Small intestine (tissue), 7 donors: ENCODE results near the gene TMEM72. TPM values are rescaled to one million over a fixed set of nuclear protein-coding genes. Genes with fewer than 3 reads are reported as not detected.

Source experiments
- DNase-seq, 2 donors: peaks; one replicate each; pipeline versions ENCODE4 v3.0.0 to v3.0.0-alpha.2; 2013
- FAIRE-seq: peaks from 2 replicates; lab custom pipeline; 2012; peaks lifted over from hg19 to GRCh38; lab: Jason Lieb, UNC
- H3K27ac ChIP-seq, 3 donors: one replicate each; pipeline ENCODE4 v1.5.1; 2013; ENCODE audit warnings: low read length in 2 of 3, mild to moderate bottlenecking in 2 of 3, control low read depth in 1 of 3, inconsistent platforms in 1 of 3, low read depth in 1 of 3, moderate library complexity in 1 of 3
- H3K27me3 ChIP-seq, 3 donors: one replicate each; pipeline ENCODE4 v1.6.1; 2013; ENCODE audit warnings: low read length in 3 of 3, inconsistent platforms in 1 of 3; ENCODE audit not compliant: control insufficient read depth in 3 of 3, insufficient read depth in 3 of 3
- H3K36me3 ChIP-seq, 3 donors: one replicate each; pipeline ENCODE4 v1.6.1; 2013; ENCODE audit warnings: low read length in 3 of 3, inconsistent platforms in 1 of 3, low read depth in 1 of 3, mild to moderate bottlenecking in 1 of 3, moderate library complexity in 1 of 3; ENCODE audit not compliant: control insufficient read depth in 3 of 3, insufficient read depth in 2 of 3
- H3K4me1 ChIP-seq, 3 donors: one replicate each; pipeline ENCODE4 v1.6.1; 2013; ENCODE audit warnings: low read length in 2 of 3, inconsistent platforms in 1 of 3, low read depth in 1 of 3, mild to moderate bottlenecking in 1 of 3, moderate library complexity in 1 of 3; ENCODE audit not compliant: control insufficient read depth in 3 of 3, insufficient read depth in 2 of 3
- H3K4me3 ChIP-seq, 3 donors: one replicate each; pipeline ENCODE4 v1.5.1; 2013; ENCODE audit warnings: low read length in 3 of 3, control low read depth in 1 of 3, inconsistent platforms in 1 of 3, low read depth in 1 of 3, mild to moderate bottlenecking in 1 of 3, moderate library complexity in 1 of 3
- H3K9me3 ChIP-seq, 2 donors: one replicate each; pipeline ENCODE4 v1.6.1; 2013; ENCODE audit warnings: low read depth in 1 of 2, low read length in 1 of 2; ENCODE audit not compliant: control insufficient read depth in 2 of 2, insufficient read depth in 1 of 2
- WGBS, 3 donors: extraction: QIAGEN DNeasy Blood & Tissue Kit; methylation state at CpG; one replicate each; pipeline ENCODE4 v1.1.7; 2013; 5-methylcytosine and 5-hydroxymethylcytosine counted together
- polyA plus RNA-seq, 4 donors: library from polyadenylated mRNA; stranded (reverse) in 3 of 4; unstranded in 1 of 4; fragments of 200-250 nt in 3 of 4; fragments of 120-200 nt in 1 of 4; gene quantifications; one replicate each; pipeline versions ENCODE4 v1.2.1 to v1.2.3, GENCODE V29; 2013
- donor health status: healthy with polysubstance abuse.
- donor health status: control.
- donor health status: control.
- donor health status: Bipolar disorder and iron deficiency.
- donor health status: healthy.

Gene TMEM72
- polyA plus RNA-seq, 4 donors, result 0.28 to 0.64 TPM; not detected in 2

GRCh38 chr10:44963772-44964633 lies 52.9 kb downstream of the TMEM72 start:
- H3K9me3 ChIP-seq, result no peaks in the 10 kb centered on the region
- WGBS, 3 donors, result 16 to 50% (median 29%) methylated on average over 15 of the region's 15 CpGs
- H3K36me3 ChIP-seq, result peaks cover 0 to 6% (median 0%) of the 10 kb centered on the region in 3 donors
- peaks cover 6 to 71% (median 14%) of the 10 kb centered on the region in 3 donors for H3K4me1 ChIP-seq
- no peak overlapping the region for H3K4me3 ChIP-seq
- FAIRE-seq (no peak), DNase-seq (peak; percentile 63)
- H3K27ac ChIP-seq, result peak overlapping the region; percentile 42 to 83 (median 45)
- H3K27me3 ChIP-seq, result no peaks in the 10 kb centered on the region

DNA sequence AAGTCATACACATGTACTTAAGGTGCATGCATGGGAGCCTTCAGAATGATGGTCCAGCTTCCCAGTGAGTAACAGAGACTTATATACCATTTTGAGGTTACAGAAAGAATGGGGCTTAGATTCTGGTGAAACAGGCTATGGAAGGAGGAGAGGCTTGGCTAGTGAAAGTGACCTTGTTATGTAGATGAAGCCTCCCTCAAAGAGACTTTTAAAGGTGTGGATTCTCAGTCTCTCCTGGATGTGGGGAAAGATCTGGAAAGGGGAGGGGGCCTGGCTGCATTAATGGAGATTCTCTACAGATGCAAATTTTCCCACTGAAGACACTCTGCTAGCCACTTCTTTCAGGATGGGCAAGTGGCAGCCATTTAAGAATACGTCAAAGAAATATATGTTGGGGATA lies 54.0 kb downstream of the TMEM72 start:
- WGBS, 3 donors, result 88 to 100% (median 98%) methylated on average over 1 of the region's 1 CpG
- H3K27ac ChIP-seq, result no peak overlapping the region
- no peaks in the 10 kb centered on the region for H3K9me3 ChIP-seq
- peaks cover 0 to 12% (median 0%) of the 10 kb centered on the region in 3 donors for H3K36me3 ChIP-seq
- no peak overlapping the region for H3K4me3 ChIP-seq
- no peaks in the 10 kb centered on the region for H3K27me3 ChIP-seq
- FAIRE-seq (no peak), DNase-seq (no peak)
- peaks cover 4 to 67% (median 14%) of the 10 kb centered on the region in 3 donors for H3K4me1 ChIP-seq

GRCh38 chr10:44965651-44966097 lies 54.5 kb downstream of the TMEM72 start:
- no peak for DNase-seq
- FAIRE-seq, result no peak
- peak overlapping the region in 1 of 3 donors; percentile 24 for H3K27ac ChIP-seq
- peaks cover 2 to 61% (median 14%) of the 10 kb centered on the region in 3 donors for H3K4me1 ChIP-seq
- 77 to 81% (median 79%) methylated on average over 5 to 6 of the region's 6 CpGs for WGBS, 3 donors
- no peaks in the 10 kb centered on the region for H3K27me3 ChIP-seq
- peaks cover 0 to 18% (median 0%) of the 10 kb centered on the region in 3 donors for H3K36me3 ChIP-seq
- H3K9me3 ChIP-seq, result no peaks in the 10 kb centered on the region
- H3K4me3 ChIP-seq, result no peak overlapping the region

GRCh38 chr10:44966129-44966815 lies 55.1 kb downstream of the TMEM72 start:
- Histone ChIP-seq H3K4me1 (peaks cover 2 to 56% (median 14%) of the 10 kb centered on the region in 3 donors), H3K27ac (peak overlapping the region in 2 of 3 donors; percentile 15 to 24), H3K4me3 (no peak overlapping the region), H3K27me3 (no peaks in the 10 kb centered on the region), H3K9me3 (no peaks in the 10 kb centered on the region), H3K36me3 (peaks cover 0 to 24% (median 2%) of the 10 kb centered on the region in 3 donors)
- WGBS, 3 donors, result 59 to 61% (median 59%) methylated on average over 8 of the region's 8 CpGs
- peak; percentile 72 to 78 for DNase-seq
- FAIRE-seq, result no peak

GRCh38 chr10:44966816-44967509 lies 55.8 kb downstream of the TMEM72 start:
- Histone ChIP-seq H3K27ac (no peak overlapping the region), H3K9me3 (no peaks in the 10 kb centered on the region), H3K4me1 (peaks cover 2 to 49% (median 14%) of the 10 kb centered on the region in 3 donors), H3K36me3 (peaks cover 0 to 31% (median 5%) of the 10 kb centered on the region in 3 donors), H3K27me3 (no peaks in the 10 kb centered on the region), H3K4me3 (no peak overlapping the region)
- DNase-seq (no peak), FAIRE-seq (no peak)
- 85 to 93% (median 92%) methylated on average over 8 of the region's 8 CpGs for WGBS, 3 donors

DNA sequence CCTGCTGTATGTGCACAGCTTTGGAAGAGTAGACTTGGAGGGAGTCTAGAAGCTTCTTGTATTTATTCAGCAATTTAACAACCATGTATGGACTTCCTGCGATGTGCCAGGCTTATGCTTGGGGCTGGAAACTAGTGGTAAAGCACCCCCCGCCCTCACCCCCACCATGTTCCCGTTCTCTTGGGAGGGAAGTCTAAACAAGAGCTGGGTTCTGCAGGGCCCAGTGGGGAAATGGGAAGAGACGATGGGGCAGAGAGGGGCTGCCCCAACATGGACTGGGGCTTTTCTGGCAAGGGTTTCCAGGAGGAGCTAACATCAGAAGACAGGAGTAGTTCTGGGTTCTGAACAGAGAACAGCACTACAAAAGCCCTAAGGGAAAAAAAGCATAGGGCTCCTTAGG lies 56.5 kb downstream of the TMEM72 start:
- peak overlapping the region in 1 of 3 donors; percentile 21 for H3K27ac ChIP-seq
- no peak for DNase-seq

DNA sequence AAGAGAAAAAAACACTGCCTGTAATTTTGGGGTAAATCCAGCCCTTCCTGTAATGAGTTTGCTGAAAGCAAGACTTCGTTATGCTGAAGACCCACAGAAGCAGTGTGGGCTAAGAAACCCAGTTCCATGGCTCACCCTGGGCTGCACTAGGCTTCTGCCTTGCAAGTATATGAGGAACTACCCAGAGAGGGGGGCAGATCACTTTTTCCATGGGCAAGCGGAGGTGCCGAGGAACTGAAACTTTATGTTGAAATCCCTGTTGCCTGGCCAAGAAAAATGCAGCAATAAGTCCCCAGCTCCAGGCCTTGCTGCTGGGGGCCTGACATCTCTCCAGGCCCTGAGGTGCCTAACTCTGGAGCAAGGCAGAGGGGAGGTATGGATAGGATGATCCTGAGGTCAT lies 57.0 kb downstream of the TMEM72 start:
- no peak for FAIRE-seq

More for the DNA sequence above, 56.5 kb downstream of the TMEM72 start:
- no peak for FAIRE-seq
- Histone ChIP-seq H3K36me3 (peaks cover 0 to 36% (median 5%) of the 10 kb centered on the region in 3 donors), H3K4me1 (peaks cover 2 to 48% (median 14%) of the 10 kb centered on the region in 3 donors), H3K27me3 (no peaks in the 10 kb centered on the region), H3K9me3 (no peaks in the 10 kb centered on the region), H3K4me3 (no peak overlapping the region)
- 65 to 88% (median 81%) methylated on average over 4 of the region's 4 CpGs for WGBS, 3 donors

More for the DNA sequence above, 57.0 kb downstream of the TMEM72 start:
- Histone ChIP-seq H3K27ac (peak overlapping the region in 1 of 3 donors; percentile 21), H3K4me1 (peaks cover 2 to 45% (median 14%) of the 10 kb centered on the region in 3 donors), H3K4me3 (no peak overlapping the region), H3K27me3 (no peaks in the 10 kb centered on the region), H3K36me3 (peaks cover 0 to 38% (median 5%) of the 10 kb centered on the region in 3 donors), H3K9me3 (no peaks in the 10 kb centered on the region)
- DNase-seq, result no peak
- WGBS, 3 donors, result 40 to 71% (median 60%) methylated on average over 3 of the region's 3 CpGs
